Measurements from ENCODE around the gene KRT74.

GRCh38 chr12:52580496-52580895 lies 6.9 kb upstream of the KRT74 start:
- no peak for TF ChIP-seq ZFX (IDR thresholded peaks at IDR 0.05; ENCODE audit: borderline replicate concordance)
- TF ChIP-seq CTCF (IDR thresholded peaks at IDR 0.05) = no peak

Data from 22Rv1 (cell line).